ENCODE measurements around the gene CDIP1. TPM values are rescaled to one million over a fixed set of nuclear protein-coding genes. Genes with fewer than 3 reads are reported as not detected.

The CDIP1 gene
- total and polyA plus RNA-seq, 2 experiments from 2014 or later = 22.0 to 33.3 TPM

- no peak for DNase-seq (ENCODE audit: low spot score)
- peaks cover 11% of the 10 kb centered on the region for H3K4me1 ChIP-seq (ENCODE audit: insufficient read depth)
- no peak overlapping the region for H2AFZ ChIP-seq
- H4K20me1 ChIP-seq (ENCODE audit: insufficient read depth, poor library complexity, severe bottlenecking) = peaks cover 11% of the 10 kb centered on the region
- peak overlapping the region; percentile 31 for H3K27ac ChIP-seq
- TF ChIP-seq EZH2phosphoT487 (IDR thresholded peaks at IDR 0.05; ENCODE audit: low read depth, severe bottlenecking, unreplicated experiment) = no peak
- no peak for TF ChIP-seq CTCF (IDR thresholded peaks at IDR 0.05; ENCODE audit: poor library complexity)
- no peak for TF ChIP-seq EZH2 (IDR thresholded peaks at IDR 0.05; ENCODE audit: borderline replicate concordance)
- no peak overlapping the region for H3K4me3 ChIP-seq
- H3K27me3 ChIP-seq = no peaks in the 10 kb centered on the region
- H3K36me3 ChIP-seq (replicated peaks; ENCODE audit: insufficient read depth, low read depth) = no peaks in the 10 kb centered on the region
- no peaks in the 10 kb centered on the region for H3K9me2 ChIP-seq (replicated peaks; ENCODE audit: insufficient read depth)
- 100% methylated on average over 1 of the region's 1 CpG for WGBS (ENCODE audit: low lambda C conversion rate, missing lambda C conversion rate)
- H3K4me2 ChIP-seq = no peak overlapping the region
- H3K9me3 ChIP-seq (ENCODE audit: low read depth) = no peaks in the 10 kb centered on the region
- peaks cover 82% of the 10 kb centered on the region for H3K79me2 ChIP-seq
Observed at GRCh38 chr16:4481963-4482362, 56.6 kb downstream of the CDIP1 start.

GRCh38 chr16:4481526-4481925, 57.0 kb downstream of the CDIP1 start:
- H4K20me1 ChIP-seq (ENCODE audit: insufficient read depth, poor library complexity, severe bottlenecking) = peaks cover 11% of the 10 kb centered on the region
- H3K36me3 ChIP-seq (replicated peaks; ENCODE audit: insufficient read depth, low read depth) = no peaks in the 10 kb centered on the region
- H3K27me3 ChIP-seq = no peaks in the 10 kb centered on the region
- TF ChIP-seq EZH2 (IDR thresholded peaks at IDR 0.05; ENCODE audit: borderline replicate concordance) (no peak), EZH2phosphoT487 (IDR thresholded peaks at IDR 0.05; ENCODE audit: low read depth, severe bottlenecking, unreplicated experiment) (no peak), CTCF (IDR thresholded peaks at IDR 0.05; ENCODE audit: poor library complexity) (no peak)
- H3K27ac ChIP-seq = peak overlapping the region; percentile 31
- WGBS (ENCODE audit: low lambda C conversion rate, missing lambda C conversion rate) = 72% methylated on average over 2 of the region's 2 CpGs
- H2AFZ ChIP-seq = no peak overlapping the region
- H3K9me3 ChIP-seq (ENCODE audit: low read depth) = no peaks in the 10 kb centered on the region
- DNase-seq (ENCODE audit: low spot score) = no peak
- peaks cover 10% of the 10 kb centered on the region for H3K4me1 ChIP-seq (ENCODE audit: insufficient read depth)
- H3K9me2 ChIP-seq (replicated peaks; ENCODE audit: insufficient read depth) = no peaks in the 10 kb centered on the region
- peaks cover 79% of the 10 kb centered on the region for H3K79me2 ChIP-seq
- H3K4me3 ChIP-seq = no peak overlapping the region
- H3K4me2 ChIP-seq = no peak overlapping the region

- H3K9me2 ChIP-seq (replicated peaks; ENCODE audit: insufficient read depth) = no peaks in the 10 kb centered on the region
- peaks cover 4% of the 10 kb centered on the region for H3K4me1 ChIP-seq (ENCODE audit: insufficient read depth)
- H3K36me3 ChIP-seq (replicated peaks; ENCODE audit: insufficient read depth, low read depth) = no peaks in the 10 kb centered on the region
- no peak overlapping the region for H3K4me3 ChIP-seq
- TF ChIP-seq CTCF (IDR thresholded peaks at IDR 0.05; ENCODE audit: poor library complexity) (peak; percentile 5), EZH2phosphoT487 (IDR thresholded peaks at IDR 0.05; ENCODE audit: low read depth, severe bottlenecking, unreplicated experiment) (no peak)
- no peaks in the 10 kb centered on the region for H3K27me3 ChIP-seq
- peaks cover 74% of the 10 kb centered on the region for H3K79me2 ChIP-seq
- H2AFZ ChIP-seq = no peak overlapping the region
- peaks cover 9% of the 10 kb centered on the region for H4K20me1 ChIP-seq (ENCODE audit: insufficient read depth, poor library complexity, severe bottlenecking)
- peak overlapping the region; percentile 95 for H3K27ac ChIP-seq
- H3K9me3 ChIP-seq (ENCODE audit: low read depth) = no peaks in the 10 kb centered on the region
- no peak for DNase-seq (ENCODE audit: low spot score)
- peak overlapping the region; percentile 87 for H3K4me2 ChIP-seq
- WGBS (ENCODE audit: low lambda C conversion rate, missing lambda C conversion rate) = 83% methylated on average over 2 of the region's 2 CpGs
Observed at GRCh38 chr16:4477966-4478365, 60.6 kb downstream of the CDIP1 start.
